Endothelial cell of umbilical vein (primary cell): Measurements from ENCODE around the gene LIME1. TPM values are rescaled to one million over a fixed set of nuclear protein-coding genes. Genes with fewer than 3 reads are reported as not detected.
A peak's percentile ranks its signal among the peaks of the same experiment; 100 is the strongest.

ENCODE experiments used
- BruUV-seq: library from RNA; stranded (reverse); fragments of 400-500 nt; replicated peaks from 2 replicates; lab custom pipeline; 2021; lab: Mats Ljungman, UMichigan
- CTCF ChIA-PET: fragments of 300-600, 350-600 bp; sonication (Branson Sonifier 250); formaldehyde crosslinking; loops from one replicate; lab custom pipeline; 2021; ENCODE audit warnings: antibody characterized with exemption, inconsistent platforms; lab: Charles Lee
- POLR2A ChIA-PET: fragments of 300-600, 350-600 bp; sonication (Branson Sonifier 250); formaldehyde crosslinking; loops from one replicate; lab custom pipeline; 2021; ENCODE audit warnings: antibody characterized with exemption, inconsistent platforms; lab: Charles Lee
- DNase-seq: peaks from one replicate; pipeline ENCODE4 v3.0.0-alpha.2; 2011; ENCODE audit warnings: low read depth, low spot score
- FAIRE-seq: peaks from 2 replicates; lab custom pipeline; 2011; peaks lifted over from hg19 to GRCh38; lab: Jason Lieb, UNC
- H2AFZ ChIP-seq: 2 replicates; pipeline ENCODE4 v1.6.0; 2012; ENCODE audit warnings: low read depth, low read length, control low read depth, inconsistent platforms
- H3K27ac ChIP-seq: 2 replicates; pipeline ENCODE4 v1.5.1; 2011; ENCODE audit warnings: low read depth, mild to moderate bottlenecking, control low read depth, low read length, moderate library complexity; ENCODE audit not compliant: insufficient read depth
- H3K27me3 ChIP-seq, 2 experiments: 2 replicates each; pipeline versions ENCODE4 v1.6.0 to v1.6.1; 2011; ENCODE audit warnings: low read length in 2 of 2, mixed read lengths in 1 of 2; ENCODE audit not compliant: control insufficient read depth in 2 of 2, insufficient read depth in 2 of 2
- H3K36me3 ChIP-seq, 2 experiments: 2 replicates in 1 of 2; 3 replicates in 1 of 2; pipeline ENCODE4 v1.5.1; 2011; ENCODE audit warnings: low read length in 2 of 2, mild to moderate bottlenecking in 1 of 2, moderate library complexity in 1 of 2; ENCODE audit not compliant: control insufficient read depth in 2 of 2, insufficient read depth in 2 of 2; ENCODE audit errors: extremely low read depth in 1 of 2
- H3K4me1 ChIP-seq: 3 replicates; pipeline ENCODE4 v1.5.1; 2011; ENCODE audit warnings: mild to moderate bottlenecking, low read length; ENCODE audit not compliant: control insufficient read depth, insufficient read depth; ENCODE audit errors: extremely low read depth
- H3K4me2 ChIP-seq: 2 replicates; pipeline ENCODE4 v1.6.1; 2011; ENCODE audit warnings: low read length, control low read depth, mixed read lengths; ENCODE audit not compliant: insufficient read depth
- H3K4me3 ChIP-seq, 3 experiments: fragments of 200-600 bp in 1 of 3; sonication (generic), shearing (Covaris generic) in 1 of 3; replicated peaks in 1 of 3; 2 replicates each; pipeline ENCODE4 v1.5.1; 2011 to 2016; ENCODE audit warnings: control low read depth in 3 of 3, low read length in 3 of 3, mild to moderate bottlenecking in 2 of 3, inconsistent platforms in 1 of 3, low read depth in 1 of 3, moderate library complexity in 1 of 3; ENCODE audit not compliant: insufficient read depth in 1 of 3
- H3K79me2 ChIP-seq: 2 replicates; pipeline ENCODE4 v1.6.0; 2012; ENCODE audit warnings: low read length, inconsistent platforms; ENCODE audit not compliant: control insufficient read depth, insufficient read depth
- H3K9ac ChIP-seq: replicated peaks from 2 replicates; pipeline ENCODE3; 2011; ENCODE audit warnings: low read length, control low read depth; ENCODE audit not compliant: insufficient read depth; ENCODE audit errors: extremely low read depth
- H3K9me1 ChIP-seq: replicated peaks from 3 replicates; pipeline ENCODE4 v1.6.0; 2011; ENCODE audit warnings: mild to moderate bottlenecking, low read length; ENCODE audit not compliant: control insufficient read depth, insufficient read depth; ENCODE audit errors: extremely low read depth
- H3K9me3 ChIP-seq: replicated peaks from 2 replicates; pipeline ENCODE4 v1.5.1; 2012; ENCODE audit warnings: low read length, inconsistent platforms; ENCODE audit not compliant: control insufficient read depth, insufficient read depth
- H4K20me1 ChIP-seq: replicated peaks from 2 replicates; pipeline ENCODE3; 2011; ENCODE audit warnings: mild to moderate bottlenecking, low read length; ENCODE audit not compliant: control insufficient read depth, insufficient read depth; ENCODE audit errors: extremely low read depth
- CTCF ChIP-seq, 2 donors: IDR thresholded peaks; 1 replicate in 1 of 2; 2 replicates in 1 of 2; pipeline ENCODE4 v1.5.1; 2011; ENCODE audit warnings: low read length in 2 of 2, mild to moderate bottlenecking in 2 of 2, moderate library complexity in 2 of 2, control low read depth in 1 of 2, inconsistent platforms in 1 of 2, low read depth in 1 of 2; ENCODE audit not compliant: insufficient read depth in 1 of 2; ENCODE audit errors: extremely low read depth in 1 of 2
- POLR2A ChIP-seq: IDR thresholded peaks from 2 replicates; pipeline ENCODE4 v1.6.1; 2012; ENCODE audit warnings: low read depth, mild to moderate bottlenecking, control low read depth, low read length
- POLR2AphosphoS5 ChIP-seq: IDR thresholded peaks from 2 replicates; pipeline ENCODE4 v1.6.1; 2012; ENCODE audit warnings: low read depth, mild to moderate bottlenecking, control low read depth, low read length, moderate library complexity; ENCODE audit not compliant: insufficient read depth
- dilution Hi-C: fragments of 300-500 bp; cut with MboI; formaldehyde crosslinking; loops from one replicate; pipeline ENCODE4 v1.15.0; 2019; ENCODE audit warnings: low sequenced_read_pairs; ENCODE audit not compliant: extremely low pct_ligation_motif_present
- intact Hi-C: fragments of 100-400 bp; cut with micrococcal nuclease; formaldehyde crosslinking; loops from one replicate; pipeline ENCODE4 v1.10.0; 2022
- polyA plus RNA-seq, 4 experiments: library from polyadenylated mRNA; depleted of rRNA in 3 of 4; stranded (reverse) in 3 of 4; unstranded in 1 of 4; fragments of >200 nt; gene quantifications; 2 replicates each; pipeline versions ENCODE4 v1.2.1 to v1.2.3, GENCODE V29; 2011 to 2012; ENCODE audit warnings: missing spikeins in 1 of 4
- total RNA-seq: library from RNA; stranded (reverse); gene quantifications from 2 replicates; pipeline ENCODE4 v1.2.3, GENCODE V29; 2021

Gene LIME1
- total and polyA plus RNA-seq, 2 donors (not counting 3 experiments of a cell fraction or from before 2014, with no cell fraction given): 10.7 to 12.2 TPM

- TF ChIP-seq POLR2A: no peak
- TF ChIP-seq POLR2AphosphoS5: no peak
- no peak for TF ChIP-seq CTCF (IDR thresholded peaks at IDR 0.05; ENCODE audit: extremely low read depth in 1 of 2, insufficient read depth in 1 of 2, low read depth in 1 of 2, low read length in 2 of 2)
- H3K4me3 ChIP-seq: no peak overlapping the region
- BruUV-seq: TSS peak; percentile 42
- ChIA-PET CTCF (interaction anchor here (0.6 to 2.1 kb wide), 2 partner anchors 21 to 27 kb away, joined by 3 to 7 read pairs; partner anchors contain the start of genes ARFRP1 and ZGPAT), POLR2A (no interaction called here)
- no peaks in the 10 kb centered on the region for H4K20me1 ChIP-seq
- H3K36me3 ChIP-seq: peaks cover 0 to 24% of the 10 kb centered on the region in 2 experiments
- DNase-seq (no peak), FAIRE-seq (no peak)
- no peak overlapping the region for H3K27ac ChIP-seq
- dilution Hi-C loops: no loop called here
- H3K4me1 ChIP-seq: no peaks in the 10 kb centered on the region
- intact Hi-C loops: loop anchor here (5.0 kb wide), 1 partner anchor 38 kb away; the partner anchor contains the start of gene TNFRSF6B
- H3K27me3 ChIP-seq: no peaks in the 10 kb centered on the region
- H3K79me2 ChIP-seq: peaks cover 12% of the 10 kb centered on the region
- no peaks in the 10 kb centered on the region for H3K9me3 ChIP-seq
- H3K4me2 ChIP-seq: no peak overlapping the region
- no peaks in the 10 kb centered on the region for H3K9me1 ChIP-seq
- no peak overlapping the region for H3K9ac ChIP-seq
- no peak overlapping the region for H2AFZ ChIP-seq
Observed at GRCh38 chr20:63734946-63735858, 1.3 kb upstream of the LIME1 start.
